ENCODE results near the gene MEIOSIN.

The MEIOSIN gene

DNA sequence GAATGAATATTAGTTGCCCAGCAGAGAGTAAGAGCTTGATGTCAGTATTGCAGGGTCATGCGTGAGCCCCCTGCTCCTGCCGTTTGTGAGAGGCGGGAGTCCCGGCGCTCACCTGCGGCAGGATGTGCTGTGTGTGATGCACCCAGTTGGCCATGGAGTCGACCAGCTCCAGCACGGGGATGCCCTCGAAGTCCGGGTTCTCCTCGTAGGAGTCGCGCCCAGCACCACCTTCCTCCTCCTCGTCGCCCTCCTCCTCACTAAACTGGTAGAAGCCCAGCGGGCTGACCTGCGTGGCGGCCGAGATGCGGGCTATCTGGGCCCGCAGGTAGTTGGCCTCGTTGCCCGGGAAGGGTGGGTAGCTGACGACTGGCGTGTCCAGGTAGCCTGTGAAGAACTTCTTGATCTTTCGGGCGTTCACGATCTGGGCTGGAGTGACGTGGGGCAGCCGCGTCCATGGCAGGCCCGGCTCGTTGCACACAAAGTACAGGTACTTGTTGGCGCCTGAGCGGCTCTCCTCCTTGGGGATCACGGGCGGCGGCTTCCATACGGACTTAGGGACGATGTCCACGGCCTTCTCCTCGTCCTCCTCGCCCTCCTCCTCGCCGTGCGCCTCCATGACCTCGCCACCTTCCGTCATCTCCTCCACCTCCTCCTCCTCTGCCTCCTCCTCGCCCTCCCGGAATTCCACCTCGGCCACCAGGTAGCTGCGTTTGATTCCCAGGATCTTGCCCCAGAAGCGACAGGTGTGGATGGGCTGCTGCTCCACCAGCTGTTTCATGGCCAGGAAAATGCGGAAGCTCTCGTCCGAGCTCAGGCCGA lies 71.1 kb downstream of the MEIOSIN start:
- H3K4me3 ChIP-seq (ENCODE audit: low read depth, low read length) = no peak overlapping the region
- DNase-seq (ENCODE audit: low read depth) = no peak
- TF ChIP-seq, protein P1, sequence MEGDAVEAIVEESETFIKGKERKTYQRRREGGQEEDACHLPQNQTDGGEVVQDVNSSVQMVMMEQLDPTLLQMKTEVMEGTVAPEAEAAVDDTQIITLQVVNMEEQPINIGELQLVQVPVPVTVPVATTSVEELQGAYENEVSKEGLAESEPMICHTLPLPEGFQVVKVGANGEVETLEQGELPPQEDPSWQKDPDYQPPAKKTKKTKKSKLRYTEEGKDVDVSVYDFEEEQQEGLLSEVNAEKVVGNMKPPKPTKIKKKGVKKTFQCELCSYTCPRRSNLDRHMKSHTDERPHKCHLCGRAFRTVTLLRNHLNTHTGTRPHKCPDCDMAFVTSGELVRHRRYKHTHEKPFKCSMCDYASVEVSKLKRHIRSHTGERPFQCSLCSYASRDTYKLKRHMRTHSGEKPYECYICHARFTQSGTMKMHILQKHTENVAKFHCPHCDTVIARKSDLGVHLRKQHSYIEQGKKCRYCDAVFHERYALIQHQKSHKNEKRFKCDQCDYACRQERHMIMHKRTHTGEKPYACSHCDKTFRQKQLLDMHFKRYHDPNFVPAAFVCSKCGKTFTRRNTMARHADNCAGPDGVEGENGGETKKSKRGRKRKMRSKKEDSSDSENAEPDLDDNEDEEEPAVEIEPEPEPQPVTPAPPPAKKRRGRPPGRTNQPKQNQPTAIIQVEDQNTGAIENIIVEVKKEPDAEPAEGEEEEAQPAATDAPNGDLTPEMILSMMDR (IDR thresholded peaks at IDR 0.05; ENCODE audit: low read depth, low read length, missing control alignments) = no peak
- in situ Hi-C loops (cut with HindIII; ENCODE audit: low sequenced_read_pairs) = no loop called here

DNA sequence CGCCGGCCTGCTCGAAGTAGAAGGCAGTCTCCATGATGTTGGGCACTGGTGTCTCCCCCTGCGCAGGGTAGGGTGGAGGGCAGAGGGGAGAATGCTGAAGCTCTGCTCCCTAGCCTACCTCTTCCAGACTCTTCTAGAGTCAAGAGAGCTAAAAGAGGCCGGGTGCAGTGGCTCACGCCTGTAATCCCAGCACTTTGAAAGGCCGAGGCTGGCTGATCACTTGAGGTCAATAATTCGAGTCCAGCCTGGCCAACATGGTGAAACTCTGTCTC lies 71.7 kb downstream of the MEIOSIN start:
- no peak overlapping the region for H3K4me3 ChIP-seq (ENCODE audit: low read depth, low read length)
- TF ChIP-seq, protein P1 (IDR thresholded peaks at IDR 0.05; ENCODE audit: low read depth, low read length, missing control alignments) = no peak
- DNase-seq (ENCODE audit: low read depth) = no peak
- in situ Hi-C loops (cut with HindIII; ENCODE audit: low sequenced_read_pairs) = no loop called here

DNA sequence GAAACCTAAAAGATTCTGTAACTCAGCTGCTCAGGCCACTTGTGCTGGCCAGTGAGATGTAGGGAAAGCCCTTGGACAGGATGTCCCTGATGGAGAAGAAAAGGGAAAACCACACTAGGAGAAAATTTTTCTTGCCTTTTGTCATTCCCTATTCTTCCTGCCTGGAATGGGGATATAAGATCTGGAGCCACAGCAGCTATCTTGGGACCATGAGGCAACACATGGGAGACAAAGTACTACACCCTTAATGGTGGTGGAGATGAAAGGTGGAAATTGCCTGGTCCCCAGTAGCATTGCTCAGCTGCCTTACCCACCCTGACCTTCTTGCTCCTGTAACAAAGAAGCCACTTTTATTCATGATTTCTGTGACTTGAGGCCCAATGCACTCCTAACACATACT lies 72.5 kb downstream of the MEIOSIN start:
- H3K4me3 ChIP-seq (ENCODE audit: low read depth, low read length) = no peak overlapping the region
- no peak for DNase-seq (ENCODE audit: low read depth)
- in situ Hi-C loops (cut with HindIII; ENCODE audit: low sequenced_read_pairs) = no loop called here
- TF ChIP-seq, protein P1 (IDR thresholded peaks at IDR 0.05; ENCODE audit: low read depth, low read length, missing control alignments) = no peak

DNA sequence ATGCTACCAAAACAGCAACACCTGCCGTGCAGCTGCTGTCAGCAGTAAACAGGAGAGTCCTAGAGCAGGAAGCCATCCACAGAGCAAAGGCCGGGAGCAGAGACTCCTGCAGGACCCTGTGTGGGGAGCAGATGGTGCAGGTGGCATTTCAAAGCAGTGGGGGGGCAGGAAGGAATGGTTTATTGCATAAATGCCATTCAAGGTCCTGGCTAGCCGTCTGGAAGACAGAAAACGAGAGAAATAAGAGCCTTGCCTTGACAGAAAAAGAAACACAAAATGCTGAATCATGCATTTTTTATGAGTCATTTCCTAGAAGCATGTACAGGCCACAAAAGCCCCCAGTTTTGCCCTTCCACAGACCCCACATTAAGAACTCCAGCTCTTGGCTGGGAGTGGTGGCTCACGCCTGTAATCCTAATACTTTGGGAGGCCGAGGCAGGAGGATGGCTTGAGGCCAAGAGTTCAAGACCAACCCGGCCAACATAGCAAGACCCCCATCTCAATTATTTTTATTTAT lies 76.5 kb downstream of the MEIOSIN start:
- TF ChIP-seq, protein P1 (IDR thresholded peaks at IDR 0.05; ENCODE audit: low read depth, low read length, missing control alignments) = no peak
- in situ Hi-C loops (cut with HindIII; ENCODE audit: low sequenced_read_pairs) = no loop called here
- DNase-seq (ENCODE audit: low read depth) = peak; percentile 37
- H3K4me3 ChIP-seq (ENCODE audit: low read depth, low read length) = no peak overlapping the region

DNA sequence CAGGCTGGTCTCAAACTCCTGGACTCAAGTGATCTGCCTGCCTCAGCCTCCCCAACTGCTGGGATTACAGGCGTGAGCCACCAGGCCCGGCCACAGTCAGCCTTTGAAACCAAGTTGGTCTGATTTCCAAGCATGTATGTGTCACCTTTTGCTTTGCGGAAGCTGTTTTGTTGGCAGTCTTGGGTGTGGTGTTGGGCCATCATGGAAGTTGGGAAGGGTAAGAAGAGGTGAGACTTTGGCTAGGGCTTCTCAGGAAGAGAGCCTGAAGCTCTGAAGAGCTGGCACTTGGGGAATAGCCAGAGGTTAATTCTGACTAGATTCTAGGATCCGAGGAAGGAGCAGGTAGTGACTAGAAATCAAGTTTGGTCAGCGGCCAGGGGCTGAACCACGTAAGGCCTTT lies 79.1 kb downstream of the MEIOSIN start:
- DNase-seq (ENCODE audit: low read depth) = no peak
- TF ChIP-seq, protein P1 (IDR thresholded peaks at IDR 0.05; ENCODE audit: low read depth, low read length, missing control alignments) = no peak
- in situ Hi-C loops (cut with HindIII; ENCODE audit: low sequenced_read_pairs) = no loop called here
- H3K4me3 ChIP-seq (ENCODE audit: low read depth, low read length) = no peak overlapping the region
